ENCODE measurements around the gene ITGA1.

ITGA1 gene

DNA sequence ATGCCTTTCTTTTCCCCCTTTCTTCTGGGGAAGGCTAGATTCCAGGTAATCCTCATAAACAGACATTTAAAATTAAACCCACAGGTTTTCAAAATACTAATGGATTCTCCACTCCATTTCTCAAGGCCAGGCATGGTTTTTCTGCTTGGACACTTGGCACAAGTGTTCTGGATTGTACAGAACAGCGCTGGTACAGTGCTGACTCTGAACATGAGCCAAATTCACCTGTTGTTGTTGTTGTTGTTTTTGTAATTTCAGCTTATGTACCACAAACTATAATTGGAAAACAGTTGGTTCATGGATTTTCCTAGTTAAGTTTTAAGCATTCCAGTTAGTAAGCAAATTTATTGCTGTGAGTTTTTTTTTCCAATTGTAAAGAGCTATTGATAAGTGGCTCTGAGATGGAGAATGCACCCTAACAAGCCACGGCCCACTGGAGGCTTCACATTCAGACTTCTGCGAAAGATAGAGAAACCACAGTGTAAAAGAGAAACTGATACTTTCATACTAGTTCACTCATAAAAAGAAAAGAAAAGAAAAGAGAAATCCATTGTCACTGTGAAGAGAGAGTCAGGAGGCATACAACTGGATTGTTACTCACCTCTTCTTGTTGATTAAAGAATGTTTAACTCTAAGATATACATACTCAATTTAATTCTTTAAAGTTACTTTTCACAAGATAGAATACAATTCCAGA is 16.2 kb upstream of the ITGA1 start:
- DNase-seq (ENCODE audit: low read depth, low spot score): no peak

DNA sequence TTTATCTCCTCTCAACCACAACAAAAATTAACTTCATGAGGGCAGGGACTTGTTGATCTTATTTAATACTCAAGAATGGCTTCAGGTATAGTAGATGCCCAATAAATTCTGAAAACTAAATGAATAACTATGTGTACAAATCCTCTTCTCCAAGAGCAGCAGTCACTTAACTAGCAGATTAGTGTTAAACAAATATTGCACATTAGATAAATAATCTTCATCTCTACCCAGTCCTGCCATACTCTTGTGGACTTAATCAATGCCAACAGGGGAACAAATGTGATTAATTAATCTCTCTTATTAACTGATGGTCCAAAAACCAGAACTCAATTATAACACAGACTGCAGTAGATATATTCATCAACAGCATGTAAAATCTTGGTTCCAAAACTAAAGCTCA is 15.0 kb upstream of the ITGA1 start:
- DNase-seq (ENCODE audit: low read depth, low spot score): no peak

DNA sequence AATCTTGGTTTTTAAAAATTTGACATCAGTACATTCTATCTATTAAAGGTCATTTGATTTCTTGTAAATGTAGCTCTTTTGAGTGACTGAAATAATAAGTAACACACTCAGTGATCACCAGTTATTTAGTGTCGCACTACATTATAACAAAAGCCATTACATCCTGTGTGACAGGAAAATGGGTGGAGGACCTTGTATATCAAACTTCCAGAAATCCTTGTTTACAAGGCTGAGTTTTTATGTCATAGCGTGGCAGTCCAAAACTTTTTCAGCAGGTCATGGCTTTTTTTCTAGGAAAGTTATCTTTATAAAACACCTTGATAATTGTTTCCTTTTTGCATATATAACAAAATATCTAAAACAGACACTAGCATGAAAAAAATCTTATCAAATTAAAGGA is 14.4 kb upstream of the ITGA1 start:
- no peak for DNase-seq (ENCODE audit: low read depth, low spot score)

DNA sequence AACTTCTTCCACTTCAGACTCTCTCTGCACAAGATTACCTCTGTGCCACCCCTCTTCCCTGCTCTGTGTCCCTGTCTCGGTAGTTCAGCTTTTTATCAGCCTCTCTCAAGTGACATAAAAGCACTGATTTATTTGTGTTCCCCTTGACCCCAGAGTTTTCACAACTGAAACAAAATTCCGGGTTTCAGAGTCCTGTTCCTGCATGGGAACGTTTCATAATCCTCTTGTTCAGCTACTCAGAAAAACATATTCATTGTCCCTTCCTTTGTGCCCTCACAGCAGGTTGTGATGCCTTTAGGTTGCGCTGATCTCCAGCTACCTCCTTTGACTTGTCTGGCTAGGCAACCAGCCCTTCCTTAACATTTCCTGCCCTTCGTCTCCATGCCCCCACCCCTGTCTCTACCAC is 13.7 kb upstream of the ITGA1 start:
- DNase-seq (ENCODE audit: low read depth, low spot score): no peak

DNA sequence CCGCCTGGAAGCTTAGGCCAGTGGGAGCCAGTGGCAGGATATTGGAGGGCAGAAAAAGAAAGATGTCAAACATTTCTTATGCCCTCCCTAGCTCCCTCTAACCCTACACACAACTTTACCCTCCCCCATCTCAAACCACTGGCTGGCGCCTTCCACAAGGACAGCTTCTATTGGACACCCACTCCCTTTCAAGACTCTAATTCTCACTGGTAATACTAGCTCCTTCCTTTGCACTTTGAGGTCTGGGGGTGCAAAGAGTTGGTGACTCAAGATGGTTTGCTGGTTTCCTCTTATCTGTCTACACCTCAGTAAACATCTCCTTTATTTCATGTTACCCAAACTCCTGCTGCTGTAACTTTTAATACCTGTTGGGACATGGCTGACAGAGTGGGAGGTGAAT is 11.6 kb upstream of the ITGA1 start:
- no peak for DNase-seq (ENCODE audit: low read depth, low spot score)

DNA sequence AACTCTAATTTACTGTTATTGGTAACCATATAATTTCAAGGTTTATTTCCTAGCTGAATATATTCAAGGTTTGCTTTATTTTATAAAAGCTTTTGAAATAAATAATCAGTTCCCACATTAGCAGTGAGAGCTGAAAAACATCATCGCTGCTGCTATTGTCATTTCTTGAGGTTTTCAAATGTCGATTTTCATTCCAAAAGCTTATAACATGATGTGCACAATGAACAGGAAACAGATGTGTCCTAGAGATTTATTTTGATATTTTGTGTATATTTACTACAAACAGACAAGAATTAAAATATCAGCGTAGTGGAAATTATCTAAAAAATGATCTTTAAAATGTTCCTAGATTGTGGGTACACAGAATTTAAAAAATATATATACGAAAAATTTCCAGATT is 10.5 kb upstream of the ITGA1 start:
- DNase-seq (ENCODE audit: low read depth, low spot score): no peak

DNA sequence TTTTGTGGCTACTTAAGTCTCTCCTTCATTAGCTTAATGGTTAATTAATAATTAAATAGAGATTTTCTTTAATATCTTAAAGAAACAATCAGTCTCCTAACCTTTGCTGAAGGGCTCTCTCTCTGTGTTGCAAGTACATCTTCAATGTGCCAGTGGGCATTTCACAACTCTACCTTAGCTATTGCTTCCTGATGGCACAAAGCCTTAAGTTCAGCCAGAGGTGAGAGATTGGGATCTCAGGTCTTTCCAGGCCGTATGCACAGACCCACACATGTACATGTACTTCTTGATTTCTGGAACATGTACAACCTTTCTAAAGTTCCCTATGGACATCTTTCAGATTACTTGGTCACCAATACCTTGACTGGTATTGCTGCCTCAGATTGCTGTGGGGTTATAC is 8.9 kb upstream of the ITGA1 start:
- DNase-seq (ENCODE audit: low read depth, low spot score): no peak

DNA sequence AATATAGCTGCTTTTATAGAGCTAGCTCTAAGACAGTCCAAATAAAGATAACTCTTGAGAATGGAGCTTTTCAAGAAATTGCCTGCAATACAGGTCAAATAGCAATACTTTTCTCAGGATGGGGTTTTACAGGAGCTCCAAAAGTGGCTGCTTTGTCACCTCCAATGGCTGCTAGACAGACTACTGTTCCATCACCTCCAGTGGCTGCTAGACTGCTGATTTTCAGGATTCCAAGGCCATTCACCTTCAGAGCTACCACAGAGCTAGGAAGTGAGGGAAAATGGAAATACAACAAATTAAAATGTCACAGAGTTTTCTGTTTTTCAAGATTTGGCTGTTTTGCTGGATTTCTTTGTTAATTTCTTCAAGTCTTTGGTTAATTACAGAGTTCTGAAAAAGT is 8.5 kb upstream of the ITGA1 start:
- no peak for DNase-seq (ENCODE audit: low read depth, low spot score)

DNA sequence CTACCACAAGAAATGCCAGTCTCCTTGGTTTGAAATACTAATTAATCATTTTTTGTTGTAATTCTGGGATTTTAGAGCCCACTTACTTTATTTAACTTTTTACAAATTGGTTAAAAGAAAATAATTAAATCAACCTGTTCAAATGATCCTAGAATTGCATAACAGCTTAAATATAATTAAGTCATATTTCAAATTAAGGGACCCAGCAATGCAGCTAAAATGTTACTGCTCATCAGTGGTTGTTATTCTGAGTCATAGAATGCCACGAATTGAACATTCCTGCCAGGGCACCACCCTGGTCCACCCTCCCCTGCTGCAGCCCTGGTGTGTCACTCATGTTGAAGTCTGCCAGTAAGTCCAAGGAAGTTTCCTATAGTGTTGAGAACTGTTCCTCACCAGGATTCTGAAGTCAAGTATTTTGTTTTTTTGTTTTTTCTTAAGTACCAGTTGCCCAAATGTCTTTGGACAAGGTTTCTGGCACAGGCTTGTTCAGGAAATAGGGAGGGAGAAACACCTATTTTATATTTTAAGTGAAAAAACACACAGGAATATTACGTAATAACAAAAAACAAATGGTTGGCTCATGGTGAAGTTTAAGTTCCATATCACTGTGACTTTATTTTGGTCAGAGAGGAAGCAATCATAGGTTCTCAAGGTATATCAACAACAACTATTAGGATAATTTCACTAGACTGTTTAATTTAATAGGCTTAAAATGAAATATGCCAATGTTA is 4.3 kb upstream of the ITGA1 start:
- DNase-seq (ENCODE audit: low read depth, low spot score): no peak

DNA sequence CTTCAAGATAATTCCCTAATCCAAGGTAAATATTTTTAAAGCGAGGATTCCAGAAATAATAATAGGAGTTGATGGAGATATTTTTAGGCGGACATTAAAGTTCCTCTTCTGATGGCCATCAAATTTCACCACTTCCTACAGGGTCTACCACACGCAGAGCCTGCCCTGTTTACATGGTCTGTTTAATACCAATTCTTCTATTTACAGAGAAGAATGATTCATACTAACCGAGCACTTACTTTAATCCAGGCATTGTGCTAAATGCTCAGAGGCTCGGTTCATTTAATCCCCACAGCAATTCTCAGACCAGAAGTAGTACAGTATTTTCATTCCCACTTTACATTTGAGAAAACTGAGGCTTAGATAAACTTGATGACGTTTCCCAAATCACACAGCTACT is 3.0 kb upstream of the ITGA1 start:
- DNase-seq (ENCODE audit: low read depth, low spot score): no peak

DNA sequence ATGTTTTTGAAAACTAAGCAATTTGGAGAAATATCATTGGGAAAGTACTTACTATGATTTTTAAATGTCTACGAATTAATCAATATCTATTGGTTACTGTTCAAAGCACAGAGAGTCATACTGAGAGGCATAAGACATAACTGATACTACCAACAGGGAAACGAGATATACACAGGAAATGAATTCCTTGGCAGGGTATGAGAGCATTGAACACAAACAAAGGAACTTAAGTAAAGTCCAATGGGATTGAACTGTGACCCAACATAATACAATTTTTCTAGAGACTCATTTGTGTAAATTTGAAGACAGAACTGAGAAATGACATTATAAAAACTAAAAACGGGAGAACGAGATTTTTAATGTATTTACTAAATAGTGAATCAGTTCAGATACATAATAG is 1.3 kb upstream of the ITGA1 start:
- DNase-seq (ENCODE audit: low read depth, low spot score): no peak

DNA sequence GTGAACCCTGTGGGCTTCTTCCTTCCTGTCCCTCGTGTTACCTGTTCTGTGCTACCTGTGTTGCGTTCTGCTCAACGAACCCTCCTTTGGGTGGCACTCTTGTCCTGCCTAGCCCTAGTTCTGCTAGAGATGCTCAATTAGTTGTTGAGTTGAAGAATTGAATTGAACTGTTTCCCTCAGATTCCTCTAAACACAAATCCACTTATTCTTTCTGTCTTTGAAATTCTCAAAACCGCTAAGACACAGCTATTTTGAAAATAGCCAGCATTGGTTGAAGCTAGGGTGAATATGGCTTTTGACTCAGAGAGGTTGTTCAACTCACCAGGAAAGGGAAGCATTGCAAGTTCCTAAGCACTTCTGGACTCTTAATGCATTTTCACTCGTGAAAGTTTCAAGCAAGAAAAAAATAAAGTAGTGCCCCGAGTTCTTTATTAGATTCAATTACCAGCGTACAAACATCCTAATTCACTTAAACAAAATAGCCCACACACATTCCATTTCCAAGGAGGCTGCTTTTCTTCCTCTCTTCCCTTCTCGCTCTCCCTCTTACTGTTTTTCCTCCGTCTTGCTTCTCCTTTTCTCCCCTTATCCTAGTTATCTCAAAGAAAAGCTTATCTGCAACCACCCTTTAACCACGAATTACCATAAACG is 642 bp upstream of the ITGA1 start:
- DNase-seq (ENCODE audit: low read depth, low spot score): no peak

DNA sequence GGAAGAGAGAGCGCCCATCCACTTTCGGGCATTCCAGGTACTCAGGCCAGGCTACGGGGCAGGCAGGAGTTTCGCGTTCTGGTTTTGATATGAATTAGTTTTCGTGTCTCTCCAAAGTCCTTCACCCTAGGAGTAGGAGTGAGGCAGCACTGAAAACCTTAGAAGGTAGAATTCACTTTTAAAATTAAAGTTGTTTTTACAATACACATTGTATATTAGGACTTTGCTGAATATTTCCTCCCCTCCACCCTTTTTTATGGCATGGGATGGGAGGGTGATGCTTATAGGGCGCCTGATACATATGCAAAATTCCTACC is 747 bp downstream of the ITGA1 start:
- no peak for DNase-seq (ENCODE audit: low read depth, low spot score)

DNA sequence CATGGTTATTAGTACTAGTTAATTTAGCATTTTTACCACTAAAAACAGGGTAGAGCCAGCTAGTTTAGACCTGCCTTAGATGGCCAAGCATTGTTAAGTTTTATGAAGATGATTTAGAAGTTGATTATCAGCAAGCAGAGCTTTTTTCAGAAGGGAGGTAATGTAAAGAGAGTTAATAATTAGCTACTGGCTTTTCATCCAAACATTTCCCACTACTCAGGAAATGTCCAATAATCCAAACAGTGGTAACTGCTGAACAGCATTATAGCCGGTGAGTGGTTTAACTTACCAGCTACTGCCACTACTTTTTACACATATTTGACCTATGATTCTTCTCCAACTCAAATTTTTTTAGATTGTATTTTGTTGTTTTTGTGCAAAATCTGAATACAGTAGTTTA is 1.7 kb downstream of the ITGA1 start:
- no peak for DNase-seq (ENCODE audit: low read depth, low spot score)

DNA sequence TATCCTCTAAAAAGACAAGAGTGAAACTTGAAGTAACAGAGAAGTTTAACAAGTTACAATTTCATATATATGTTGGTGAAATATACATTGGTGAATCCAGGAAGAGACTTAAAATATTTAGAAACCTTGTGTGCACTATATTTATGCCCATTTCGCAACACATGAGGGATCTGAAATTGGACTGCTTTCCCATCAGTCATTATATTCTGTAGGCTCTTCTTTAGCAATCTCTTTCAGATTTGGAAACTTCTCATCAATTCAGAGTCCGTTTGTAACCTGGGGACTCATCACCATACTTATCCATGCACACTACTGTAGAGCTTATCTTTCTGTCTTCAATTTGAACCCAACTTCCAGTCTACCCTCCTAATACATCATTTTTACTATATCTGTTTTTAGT is 2.1 kb downstream of the ITGA1 start:
- no peak for DNase-seq (ENCODE audit: low read depth, low spot score)

DNA sequence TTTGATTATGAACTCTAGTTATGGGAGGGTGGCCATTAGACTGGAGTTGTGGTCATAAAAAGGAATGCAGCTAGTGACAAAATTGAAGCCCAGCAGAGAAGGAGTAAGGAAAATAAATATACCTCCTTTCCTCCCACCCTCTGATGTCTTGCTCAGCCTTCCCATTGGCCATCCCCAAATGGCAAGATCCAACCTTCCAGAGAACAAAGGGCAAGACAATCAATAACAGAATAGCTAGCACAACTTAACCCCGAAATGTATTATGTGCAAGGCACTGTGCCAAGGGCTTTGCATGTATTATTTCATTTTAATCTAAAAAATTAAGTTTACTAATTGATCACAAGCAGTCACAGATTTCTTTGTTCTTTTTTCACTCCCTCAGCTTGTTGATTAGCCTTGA is 3.6 kb downstream of the ITGA1 start:
- DNase-seq (ENCODE audit: low read depth, low spot score): no peak

DNA sequence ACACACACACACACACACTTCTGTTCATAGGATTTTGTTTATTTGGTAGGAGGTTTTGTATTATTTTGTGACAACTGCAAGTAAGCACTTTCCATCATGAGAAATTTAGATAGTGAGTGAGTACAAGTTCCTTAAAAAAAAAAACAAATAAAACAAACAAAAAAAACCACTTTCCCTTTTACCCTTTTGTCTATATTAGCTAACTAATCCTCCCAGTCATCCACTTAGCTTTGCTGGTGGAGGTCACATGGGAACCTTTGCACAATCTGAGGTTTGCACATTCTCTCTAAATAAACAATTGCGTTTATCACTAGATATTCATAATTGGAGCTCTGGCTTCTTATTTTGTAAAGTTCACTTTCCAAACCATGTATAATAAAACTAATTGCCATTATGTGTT is 6.8 kb downstream of the ITGA1 start:
- no peak for DNase-seq (ENCODE audit: low read depth, low spot score)

DNA sequence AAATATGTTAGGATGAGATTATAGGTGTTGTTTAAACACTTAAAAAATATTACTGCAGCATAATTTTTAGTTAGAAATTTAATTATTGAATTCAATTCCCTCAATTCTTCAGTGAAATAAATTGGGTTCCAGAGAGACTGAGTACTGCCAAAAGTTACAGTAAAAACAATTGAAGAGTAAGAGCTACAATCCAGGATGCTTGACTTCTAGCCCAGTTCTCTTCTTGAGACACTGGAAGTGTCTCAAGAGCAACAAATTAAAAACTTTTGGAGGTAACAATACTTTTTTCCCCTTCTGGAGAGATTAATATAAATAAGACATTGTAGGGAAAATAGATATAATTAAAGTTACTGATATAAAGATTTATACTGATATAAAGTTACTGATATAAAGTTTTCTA is 8.3 kb downstream of the ITGA1 start:
- no peak for DNase-seq (ENCODE audit: low read depth, low spot score)

DNA sequence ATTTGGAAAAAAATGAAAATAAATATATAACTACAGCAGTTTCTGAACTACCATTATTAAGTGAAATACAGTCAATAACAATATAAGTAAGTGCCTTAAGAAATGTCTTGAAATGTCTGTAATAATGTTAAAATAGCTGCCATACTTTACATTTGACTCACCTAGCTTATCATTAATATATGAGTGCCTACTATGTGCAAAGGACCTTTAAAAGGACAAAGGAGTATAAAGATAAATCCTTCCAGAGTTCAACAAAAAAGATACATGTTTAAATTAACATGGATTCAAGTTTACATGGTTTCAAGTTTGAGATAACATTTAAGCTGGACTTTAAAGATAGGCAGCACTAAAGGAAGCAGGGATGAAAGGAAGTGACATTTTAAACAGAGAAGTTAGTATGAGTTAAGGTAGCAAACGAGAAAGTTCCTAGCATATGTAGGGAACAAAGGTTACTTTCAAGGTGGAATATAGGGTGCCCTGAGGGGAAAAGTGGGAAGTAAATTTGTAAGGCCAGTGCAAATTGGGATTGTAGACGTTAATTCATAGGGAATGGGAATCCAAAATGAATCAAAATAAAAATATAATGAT is 8.9 kb downstream of the ITGA1 start:
- no peak for DNase-seq (ENCODE audit: low read depth, low spot score)

DNA sequence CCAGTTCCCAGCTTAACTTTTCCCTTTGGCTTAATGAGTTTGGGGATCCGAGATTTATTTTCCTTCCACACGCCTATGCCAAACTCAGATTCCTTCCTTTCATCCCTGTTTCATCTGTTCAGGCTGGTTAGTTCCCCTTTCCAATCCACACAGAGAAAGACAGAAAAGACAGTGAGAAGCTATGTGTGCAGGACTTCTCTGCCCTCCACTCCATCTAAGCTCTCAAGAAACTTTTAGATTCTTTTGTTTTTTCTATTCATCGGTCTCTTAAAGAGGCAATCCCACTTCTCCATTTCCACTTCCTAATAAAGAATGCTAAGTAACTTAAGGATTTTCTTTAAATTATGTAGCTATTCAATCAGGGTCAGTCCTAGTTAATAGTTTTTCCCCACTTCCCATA is 11.2 kb downstream of the ITGA1 start:
- no peak for DNase-seq (ENCODE audit: low read depth, low spot score)

DNA sequence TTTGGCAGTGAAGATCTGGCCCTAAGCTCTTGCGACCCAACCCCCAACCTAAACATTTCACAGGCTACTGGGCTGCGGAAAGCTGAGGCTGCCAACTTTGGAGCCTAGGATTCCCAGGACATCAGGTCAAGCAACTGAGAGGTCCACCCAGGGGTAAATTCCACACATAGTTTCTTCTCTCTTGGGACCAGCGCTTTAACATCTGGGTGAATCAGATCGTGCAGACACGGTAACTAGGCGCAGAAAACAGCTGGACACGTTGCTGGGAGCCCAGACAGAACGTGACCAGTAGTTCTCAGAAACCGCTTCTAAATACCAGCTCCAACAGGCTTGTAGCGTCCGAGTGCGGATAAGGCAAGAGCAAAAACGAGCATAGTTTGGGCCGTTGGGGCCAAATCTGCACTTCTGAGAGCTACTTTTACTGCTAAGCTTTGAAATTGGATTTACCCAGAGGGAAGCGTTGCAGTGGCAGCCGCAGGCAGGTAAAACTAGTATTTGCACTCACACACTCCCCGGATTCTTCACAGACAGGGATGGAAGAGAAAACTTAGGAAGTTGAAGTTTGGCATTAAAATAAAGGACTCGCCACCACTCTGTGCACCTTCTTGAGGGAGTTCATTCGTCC is 11.8 kb downstream of the ITGA1 start:
- DNase-seq (ENCODE audit: low read depth, low spot score): no peak

DNA sequence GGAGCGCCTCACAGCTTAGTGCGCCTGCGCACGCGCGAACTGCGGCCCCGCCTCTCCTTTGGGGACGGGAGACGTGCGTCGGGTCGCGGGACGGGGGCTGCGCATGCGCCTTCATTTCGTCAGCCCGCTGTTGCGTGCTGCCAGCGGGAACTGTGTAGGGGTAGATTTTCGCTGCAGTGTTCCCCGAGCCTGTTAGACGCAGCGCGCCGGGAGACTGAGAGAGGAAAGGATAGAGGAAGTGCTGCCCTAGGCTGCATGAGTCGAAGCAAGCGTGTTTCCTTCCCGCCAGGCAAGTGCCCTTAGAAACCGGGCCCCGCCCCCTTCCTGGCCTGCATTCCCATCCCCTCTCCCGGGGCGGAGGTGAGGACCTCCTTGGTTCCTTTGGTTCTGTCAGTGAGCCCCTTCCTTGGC is 12.3 kb downstream of the ITGA1 start:
- peak; percentile 90 for DNase-seq (ENCODE audit: low read depth, low spot score)
